Activated CD4-positive, alpha-beta T cell treated with anti-CD3 and anti-CD28 coated beads, Interleukin-10, Interleukin-2, amounts not matched to agents 100 ng/mL and 50 ng/mL, durations not matched to agents 16 hours and 8 hours (primary cell): ENCODE results near the gene SH3BGRL3.
"Not testable (repeated sequence)": the region's sequence is repeated elsewhere in the genome, so short reads cannot be mapped to it uniquely, and the experiment has no call there.

Source experiments
- DNase-seq: peaks from one replicate; pipeline ENCODE4 v3.0.0-alpha.2; 2020

The SH3BGRL3 gene

GRCh38 chr1:26279456-26280332, at the start of gene SH3BGRL3:
SH3BGRL3 (plus strand) TSS chr1:26280086; CDS start chr1:26280156, 70 bp downstream.
- peak; percentile 91 for DNase-seq

- not testable (repeated sequence) for DNase-seq
Measured at GRCh38 chr1:26230682-26231081, 49.2 kb upstream of the SH3BGRL3 start.

- DNase-seq = peak; percentile 99
Measured at GRCh38 chr1:26233903-26234643, 45.8 kb upstream of the SH3BGRL3 start, which contains the start of gene CEP85. CEP85 (plus strand) TSS chr1:26234200; CDS start chr1:26239784, 5,584 bp downstream.

- peak; percentile 31 for DNase-seq
Measured at GRCh38 chr1:26234644-26235370, 45.1 kb upstream of the SH3BGRL3 start.

GRCh38 chr1:26237230-26237966, 42.5 kb upstream of the SH3BGRL3 start:
- DNase-seq = peak; percentile 37

- no peak for DNase-seq
Measured at GRCh38 chr1:26239936-26240335, 40.0 kb upstream of the SH3BGRL3 start.

GRCh38 chr1:26252718-26253117, 27.2 kb upstream of the SH3BGRL3 start:
- DNase-seq = no peak

GRCh38 chr1:26254404-26254803, 25.5 kb upstream of the SH3BGRL3 start:
- DNase-seq = no peak

GRCh38 chr1:26257222-26257621, 22.7 kb upstream of the SH3BGRL3 start:
- DNase-seq = no peak

GRCh38 chr1:26259005-26259404, 20.9 kb upstream of the SH3BGRL3 start:
- no peak for DNase-seq

GRCh38 chr1:26259578-26259977, 20.3 kb upstream of the SH3BGRL3 start:
- no peak for DNase-seq

- no peak for DNase-seq
Measured at GRCh38 chr1:26263212-26263611, 16.7 kb upstream of the SH3BGRL3 start.

- no peak for DNase-seq
Measured at GRCh38 chr1:26265405-26265804, 14.5 kb upstream of the SH3BGRL3 start.

- no peak for DNase-seq
Measured at GRCh38 chr1:26268290-26269197, 11.3 kb upstream of the SH3BGRL3 start.

GRCh38 chr1:26269198-26269550, 10.7 kb upstream of the SH3BGRL3 start:
- DNase-seq = no peak

- DNase-seq = peak; percentile 44
Measured at GRCh38 chr1:26274801-26275425, 5.0 kb upstream of the SH3BGRL3 start.

- peak; percentile 94 for DNase-seq
Measured at GRCh38 chr1:26275580-26276431, 4.1 kb upstream of the SH3BGRL3 start.

- DNase-seq = no peak
Measured at GRCh38 chr1:26276432-26276838, 3.5 kb upstream of the SH3BGRL3 start.

- DNase-seq = no peak
Measured at GRCh38 chr1:26277261-26277661, 2.6 kb upstream of the SH3BGRL3 start.

- no peak for DNase-seq
Measured at GRCh38 chr1:26277719-26278118, 2.2 kb upstream of the SH3BGRL3 start.
